ENCODE measurements around the gene DNAH3. TPM values are rescaled to one million over a fixed set of nuclear protein-coding genes. Genes with fewer than 3 reads are reported as not detected.
"Not testable (repeated sequence)": the region's sequence is repeated elsewhere in the genome, so short reads cannot be mapped to it uniquely, and the experiment has no call there.

DNAH3 gene
- total RNA-seq, 2 experiments from 2014 or later: 0.02 to 0.03 TPM

- Mint-ChIP-seq H3K27me3 (no peaks in the 10 kb centered on the region), H3K4me3 (no peak overlapping the region), H3K27ac (no peak overlapping the region), H3K9me3 (ENCODE audit: low read depth) (no peaks in the 10 kb centered on the region), H3K4me1 (peaks cover 11% of the 10 kb centered on the region), H3K36me3 (no peaks in the 10 kb centered on the region)
- ATAC-seq (no peak), DNase-seq (no peak)
- CTCF ChIA-PET: no interaction called here
Measured at GRCh38 chr16:20949660-20950059, 201.0 kb downstream of the DNAH3 start.

DNA sequence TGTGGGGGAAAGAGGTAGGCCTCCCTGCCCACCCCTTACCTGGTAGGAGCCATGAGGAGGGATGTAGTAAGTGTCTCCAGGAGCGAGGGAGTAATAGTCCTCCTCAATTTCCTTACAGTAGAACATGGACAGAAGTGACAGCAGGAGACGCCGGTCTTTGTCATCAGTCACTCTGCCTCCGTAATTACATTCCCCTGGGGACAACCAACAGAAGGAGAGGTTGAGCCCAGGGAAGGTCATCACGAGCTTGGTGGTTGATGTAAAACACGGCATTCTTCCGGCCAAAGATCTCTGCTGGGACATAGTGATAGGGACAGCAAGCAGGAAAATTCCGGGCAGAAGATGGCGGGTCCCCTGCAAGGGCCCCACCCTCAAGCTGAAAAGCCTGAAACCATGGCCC is 202.2 kb downstream of the DNAH3 start:
- CTCF ChIA-PET: interaction anchor here (1.1 to 1.4 kb wide), 2 partner anchors 20 to 142 kb away, joined by 3 read pairs; partner anchors contain the start of genes ERI2 and REXO5
- no peak overlapping the region for H3K27ac Mint-ChIP-seq
- no peaks in the 10 kb centered on the region for H3K27me3 Mint-ChIP-seq
- H3K36me3 Mint-ChIP-seq: no peaks in the 10 kb centered on the region
- peaks cover 22% of the 10 kb centered on the region for H3K4me1 Mint-ChIP-seq
- no peak for DNase-seq
- H3K4me3 Mint-ChIP-seq: no peak overlapping the region
- H3K9me3 Mint-ChIP-seq (ENCODE audit: low read depth): no peaks in the 10 kb centered on the region
- ATAC-seq: no peak

DNA sequence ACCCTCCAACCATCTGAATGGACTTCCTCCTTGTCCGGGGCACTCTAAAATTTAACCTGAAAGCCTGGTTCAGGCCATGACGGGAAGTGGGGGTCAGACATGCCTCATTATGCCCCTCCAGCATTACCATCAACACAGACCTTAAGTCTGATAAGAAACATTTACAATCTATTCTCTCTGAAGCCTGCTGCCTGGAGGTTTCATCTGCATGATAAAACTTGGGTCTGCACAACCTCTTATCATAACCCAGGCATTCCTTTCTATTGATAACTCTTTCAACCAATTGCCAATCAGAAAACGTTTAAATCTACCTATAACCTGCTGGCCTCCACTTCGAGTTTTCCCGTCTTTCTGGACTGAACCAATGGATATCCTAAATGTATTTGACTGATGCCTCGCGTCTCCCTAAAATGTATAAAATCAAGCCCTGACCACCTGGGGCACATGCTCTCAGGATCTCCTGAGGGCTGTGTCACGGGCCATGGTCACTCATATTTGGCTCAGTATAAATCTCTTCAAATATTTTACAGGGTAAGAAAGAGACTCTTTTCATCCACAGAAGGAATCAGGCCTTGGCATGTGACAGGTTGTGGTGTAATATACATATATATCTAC is 204.5 kb downstream of the DNAH3 start:
- H3K9me3 Mint-ChIP-seq (ENCODE audit: low read depth): no peaks in the 10 kb centered on the region
- ATAC-seq (no peak), DNase-seq (no peak)
- H3K36me3 Mint-ChIP-seq: no peaks in the 10 kb centered on the region
- CTCF ChIA-PET: no interaction called here
- no peaks in the 10 kb centered on the region for H3K27me3 Mint-ChIP-seq
- H3K4me3 Mint-ChIP-seq: no peak overlapping the region
- H3K4me1 Mint-ChIP-seq: peaks cover 45% of the 10 kb centered on the region
- H3K27ac Mint-ChIP-seq: peak overlapping the region; percentile 61

GRCh38 chr16:20945575-20945875 is 205.1 kb downstream of the DNAH3 start:
- H3K4me3 Mint-ChIP-seq; H3K27me3 Mint-ChIP-seq; CTCF ChIA-PET; DNase-seq; H3K36me3 Mint-ChIP-seq; ATAC-seq; H3K9me3 Mint-ChIP-seq (ENCODE audit: low read depth): not testable (repeated sequence)
- peaks cover 50% of the 10 kb centered on the region for H3K4me1 Mint-ChIP-seq
- peak overlapping the region; percentile 13 for H3K27ac Mint-ChIP-seq

GRCh38 chr16:20944861-20945574 is 205.6 kb downstream of the DNAH3 start:
- CTCF ChIA-PET: interaction anchor here (0.6 to 1.9 kb wide), 10 partner anchors 8 to 138 kb away, joined by 3 to 13 read pairs (median 6); partner anchors contain the start of gene REXO5
- no peak overlapping the region for H3K4me3 Mint-ChIP-seq
- H3K4me1 Mint-ChIP-seq: peaks cover 54% of the 10 kb centered on the region
- H3K27ac Mint-ChIP-seq: peak overlapping the region; percentile 88
- H3K9me3 Mint-ChIP-seq (ENCODE audit: low read depth): no peaks in the 10 kb centered on the region
- peak; percentile 79 for ATAC-seq
- no peaks in the 10 kb centered on the region for H3K27me3 Mint-ChIP-seq
- DNase-seq: peak; percentile 93
- H3K36me3 Mint-ChIP-seq: no peaks in the 10 kb centered on the region

DNA sequence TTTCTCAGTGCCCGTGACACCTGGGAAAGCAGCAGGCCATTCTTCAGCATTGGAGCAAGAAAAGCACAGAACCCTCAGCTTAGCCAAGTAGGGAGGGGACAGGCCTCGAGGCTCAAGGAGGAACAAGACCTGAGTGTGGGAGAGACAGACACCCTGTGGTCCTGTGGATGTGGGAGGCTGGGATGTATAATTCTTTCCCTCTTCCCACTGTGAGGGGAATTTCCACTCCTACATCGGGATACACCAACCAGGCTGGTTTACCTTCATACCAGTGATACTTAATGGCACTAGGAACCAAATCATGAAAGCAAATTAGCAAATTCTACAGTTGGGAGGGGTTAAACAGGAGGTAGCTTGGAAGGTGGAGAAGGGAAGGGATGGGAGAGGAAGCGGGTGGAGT is 208.4 kb downstream of the DNAH3 start:
- Mint-ChIP-seq H3K27me3 (no peaks in the 10 kb centered on the region), H3K4me1 (peaks cover 78% of the 10 kb centered on the region)
- CTCF ChIA-PET: interaction anchor here (1.6 to 2.2 kb wide), 2 partner anchors 69 to 93 kb away, joined by 3 to 11 read pairs; no protein-coding TSS in a partner anchor

DNA sequence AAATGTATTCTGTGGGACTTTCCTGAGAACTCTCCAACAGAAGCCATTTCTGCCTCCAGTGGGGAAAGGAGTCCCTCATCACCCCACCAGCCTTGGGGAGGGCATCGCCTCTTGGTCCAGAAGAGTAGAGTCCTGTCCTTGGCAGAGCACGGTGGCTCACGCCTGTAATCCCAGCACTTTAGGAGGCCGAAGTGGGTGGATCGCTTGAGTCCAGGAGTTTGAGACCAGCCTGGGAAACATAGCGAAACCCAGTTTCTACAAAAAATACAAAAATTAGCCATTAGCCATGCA is 209.1 kb downstream of the DNAH3 start:
- Mint-ChIP-seq H3K27me3 (no peaks in the 10 kb centered on the region), H3K27ac (peak overlapping the region; percentile 81), H3K4me3 (no peak overlapping the region), H3K4me1 (peaks cover 79% of the 10 kb centered on the region), H3K36me3 (no peaks in the 10 kb centered on the region), H3K9me3 (ENCODE audit: low read depth) (no peaks in the 10 kb centered on the region)
- ATAC-seq: no peak
- CTCF ChIA-PET: interaction anchor here (1.2 to 2.2 kb wide), 3 partner anchors 31 to 92 kb away, joined by 3 to 11 read pairs (median 3); no protein-coding TSS in a partner anchor
- no peak for DNase-seq

More for the DNA sequence above, 208.4 kb downstream of the DNAH3 start:
- no peak overlapping the region for H3K4me3 Mint-ChIP-seq
- no peaks in the 10 kb centered on the region for H3K36me3 Mint-ChIP-seq
- peak overlapping the region; percentile 88 for H3K27ac Mint-ChIP-seq
- DNase-seq (no peak), ATAC-seq (no peak)
- no peaks in the 10 kb centered on the region for H3K9me3 Mint-ChIP-seq (ENCODE audit: low read depth)

DNA sequence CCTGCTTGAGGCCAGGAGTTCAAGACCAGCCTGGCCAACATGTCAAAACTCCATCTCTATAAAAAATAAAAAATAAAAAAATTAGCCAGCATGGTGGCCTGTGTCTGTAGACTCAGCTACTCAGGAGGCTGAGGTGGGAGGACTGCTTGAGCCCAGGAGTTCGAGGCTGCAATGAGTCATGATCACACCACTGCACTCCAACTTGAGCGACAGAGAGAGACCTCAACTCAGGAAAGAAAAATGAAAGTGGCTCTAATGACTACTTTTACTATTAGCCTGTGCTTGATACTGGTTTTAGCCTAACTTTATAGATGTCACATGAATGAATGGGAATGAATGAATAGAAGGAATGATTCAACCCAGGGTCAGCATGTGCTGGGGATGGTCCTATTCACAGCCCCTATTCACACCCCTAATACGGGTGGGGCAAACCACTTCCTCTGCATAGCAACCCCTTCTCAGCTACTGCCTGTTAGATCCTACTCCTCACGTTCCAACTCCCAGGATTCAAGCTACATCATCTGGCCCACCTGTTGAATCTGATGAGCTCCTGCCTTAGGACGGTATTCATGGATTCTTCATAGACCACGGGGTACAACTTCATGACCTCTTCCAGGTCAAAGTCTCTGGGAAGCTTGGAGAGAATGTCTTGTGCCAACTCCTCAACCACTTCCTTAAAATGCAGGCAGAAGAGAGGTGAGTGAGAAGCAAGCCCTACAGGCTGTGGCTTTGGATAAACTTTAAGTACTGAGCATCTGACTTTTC is 209.6 kb downstream of the DNAH3 start:
- peak; percentile 56 for DNase-seq
- Mint-ChIP-seq H3K4me3 (peak overlapping the region; percentile 6), H3K4me1 (peaks cover 81% of the 10 kb centered on the region), H3K27ac (peak overlapping the region; percentile 81), H3K36me3 (no peaks in the 10 kb centered on the region), H3K9me3 (ENCODE audit: low read depth) (no peaks in the 10 kb centered on the region), H3K27me3 (no peaks in the 10 kb centered on the region)
- CTCF ChIA-PET: interaction anchor here (1.2 to 2.2 kb wide), 3 partner anchors 30 to 92 kb away, joined by 3 to 11 read pairs (median 3); no protein-coding TSS in a partner anchor
- peak; percentile 7 for ATAC-seq

GRCh38 chr16:20939611-20940010 is 211.0 kb downstream of the DNAH3 start:
- Mint-ChIP-seq H3K36me3 (peaks cover 2% of the 10 kb centered on the region), H3K27ac (no peak overlapping the region), H3K4me3 (no peak overlapping the region), H3K4me1 (peaks cover 72% of the 10 kb centered on the region), H3K9me3 (ENCODE audit: low read depth) (no peaks in the 10 kb centered on the region), H3K27me3 (no peaks in the 10 kb centered on the region)
- DNase-seq (no peak), ATAC-seq (no peak)
- CTCF ChIA-PET: interaction anchor here (2.0 kb wide), 1 partner anchor 89 kb away, joined by 7 read pairs; no protein-coding TSS in a partner anchor

DNA sequence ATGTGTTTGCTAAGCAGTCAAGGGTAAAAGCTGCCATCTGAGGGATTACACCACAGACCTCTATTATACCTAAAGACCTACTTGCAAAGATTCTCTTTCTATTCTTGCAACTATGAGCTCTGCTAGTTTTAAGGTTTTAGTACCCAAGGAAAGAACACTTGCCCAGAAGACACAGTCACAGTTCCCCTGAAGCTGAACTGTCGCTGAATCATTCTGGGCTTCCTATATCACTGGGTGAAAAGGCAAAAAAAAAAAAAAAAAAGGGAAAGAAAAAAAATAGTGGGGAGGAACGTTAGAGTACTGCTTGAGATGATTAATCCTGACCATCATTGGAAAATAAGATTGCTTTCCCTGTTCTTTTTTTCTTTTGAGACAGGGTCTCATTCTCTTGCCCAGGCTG is 212.2 kb downstream of the DNAH3 start:
- Mint-ChIP-seq H3K27me3 (no peaks in the 10 kb centered on the region), H3K27ac (peak overlapping the region; percentile 90), H3K36me3 (peaks cover 2% of the 10 kb centered on the region), H3K9me3 (ENCODE audit: low read depth) (no peaks in the 10 kb centered on the region), H3K4me1 (peaks cover 61% of the 10 kb centered on the region), H3K4me3 (peak overlapping the region; percentile 3)
- CTCF ChIA-PET: interaction anchor here (0.8 to 2.0 kb wide), 7 partner anchors 14 to 88 kb away, joined by 3 to 8 read pairs (median 3); no protein-coding TSS in a partner anchor
- DNase-seq (peak; percentile 60), ATAC-seq (peak; percentile 81)

DNA sequence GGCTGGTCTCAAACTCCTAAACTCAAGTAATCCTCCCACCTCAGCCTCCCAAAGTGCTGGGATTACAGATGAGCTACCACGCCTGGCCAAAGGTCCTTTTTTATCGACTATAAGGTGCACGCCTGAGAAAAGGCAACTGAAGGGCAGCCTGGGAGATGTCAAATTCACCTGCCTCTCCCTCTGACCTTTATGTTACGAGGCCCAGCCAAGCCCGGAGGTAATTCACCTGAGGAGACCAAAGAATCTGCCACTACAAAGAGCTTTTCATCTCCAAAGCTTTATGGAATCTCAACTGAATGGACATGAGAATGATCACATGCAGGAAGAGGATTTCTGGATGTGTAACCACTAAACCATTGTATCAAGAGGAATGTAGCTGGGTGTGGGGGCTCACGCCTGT is 212.9 kb downstream of the DNAH3 start:
- ATAC-seq (no peak), DNase-seq (no peak)
- Mint-ChIP-seq H3K9me3 (ENCODE audit: low read depth) (no peaks in the 10 kb centered on the region), H3K27me3 (no peaks in the 10 kb centered on the region), H3K4me1 (peaks cover 54% of the 10 kb centered on the region), H3K4me3 (no peak overlapping the region), H3K27ac (peak overlapping the region; percentile 90), H3K36me3 (peaks cover 2% of the 10 kb centered on the region)
- CTCF ChIA-PET: interaction anchor here (0.8 to 2.0 kb wide), 4 partner anchors 15 to 87 kb away, joined by 3 to 8 read pairs (median 6); no protein-coding TSS in a partner anchor

DNA sequence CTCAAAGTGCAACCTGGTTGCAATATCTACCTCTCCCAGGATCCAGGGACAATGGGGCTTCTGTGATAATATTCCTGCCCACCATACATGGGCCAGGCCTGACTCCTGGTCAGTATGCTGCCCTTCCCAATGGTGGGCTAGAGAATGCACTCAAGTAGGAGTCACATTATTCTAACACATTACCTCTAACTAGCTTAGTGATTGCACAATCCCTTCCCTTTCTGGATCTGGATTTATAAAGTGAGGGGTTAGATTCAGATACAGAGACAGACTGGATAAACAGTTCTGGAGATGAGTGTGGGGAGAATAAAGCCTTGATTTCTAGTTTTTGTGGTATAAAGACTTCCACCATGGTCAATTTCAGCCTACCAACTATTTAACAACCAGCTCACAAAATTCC is 217.1 kb downstream of the DNAH3 start:
- Mint-ChIP-seq H3K36me3 (peaks cover 4% of the 10 kb centered on the region), H3K4me1 (peaks cover 17% of the 10 kb centered on the region), H3K27me3 (no peaks in the 10 kb centered on the region), H3K9me3 (ENCODE audit: low read depth) (no peaks in the 10 kb centered on the region), H3K27ac (no peak overlapping the region), H3K4me3 (no peak overlapping the region)
- DNase-seq (no peak), ATAC-seq (no peak)
- CTCF ChIA-PET: interaction anchor here (1.7 to 2.1 kb wide), 2 partner anchors 59 to 83 kb away, joined by 4 to 5 read pairs; no protein-coding TSS in a partner anchor

- no peaks in the 10 kb centered on the region for H3K9me3 Mint-ChIP-seq (ENCODE audit: low read depth)
- no peak overlapping the region for H3K4me3 Mint-ChIP-seq
- CTCF ChIA-PET: interaction anchor here (1.1 to 1.3 kb wide), 2 partner anchors 12 to 13 kb away, joined by 3 read pairs; no protein-coding TSS in a partner anchor
- DNase-seq (no peak), ATAC-seq (no peak)
- no peak overlapping the region for H3K27ac Mint-ChIP-seq
- no peaks in the 10 kb centered on the region for H3K27me3 Mint-ChIP-seq
- peaks cover 9% of the 10 kb centered on the region for H3K36me3 Mint-ChIP-seq
- peaks cover 2% of the 10 kb centered on the region for H3K4me1 Mint-ChIP-seq
Measured at GRCh38 chr16:20931066-20931600, 219.5 kb downstream of the DNAH3 start.
